HG03108 (cell line): Measurements from ENCODE around the gene ZMYND8.

Experiments
- ATAC-seq: cut with Tn5 transposase; IDR thresholded peaks from one replicate; pipeline ENCODE4 v1.9.1; 2021; ENCODE audit warnings: moderate library complexity; ENCODE audit not compliant: unreplicated experiment

ZMYND8 gene

DNA sequence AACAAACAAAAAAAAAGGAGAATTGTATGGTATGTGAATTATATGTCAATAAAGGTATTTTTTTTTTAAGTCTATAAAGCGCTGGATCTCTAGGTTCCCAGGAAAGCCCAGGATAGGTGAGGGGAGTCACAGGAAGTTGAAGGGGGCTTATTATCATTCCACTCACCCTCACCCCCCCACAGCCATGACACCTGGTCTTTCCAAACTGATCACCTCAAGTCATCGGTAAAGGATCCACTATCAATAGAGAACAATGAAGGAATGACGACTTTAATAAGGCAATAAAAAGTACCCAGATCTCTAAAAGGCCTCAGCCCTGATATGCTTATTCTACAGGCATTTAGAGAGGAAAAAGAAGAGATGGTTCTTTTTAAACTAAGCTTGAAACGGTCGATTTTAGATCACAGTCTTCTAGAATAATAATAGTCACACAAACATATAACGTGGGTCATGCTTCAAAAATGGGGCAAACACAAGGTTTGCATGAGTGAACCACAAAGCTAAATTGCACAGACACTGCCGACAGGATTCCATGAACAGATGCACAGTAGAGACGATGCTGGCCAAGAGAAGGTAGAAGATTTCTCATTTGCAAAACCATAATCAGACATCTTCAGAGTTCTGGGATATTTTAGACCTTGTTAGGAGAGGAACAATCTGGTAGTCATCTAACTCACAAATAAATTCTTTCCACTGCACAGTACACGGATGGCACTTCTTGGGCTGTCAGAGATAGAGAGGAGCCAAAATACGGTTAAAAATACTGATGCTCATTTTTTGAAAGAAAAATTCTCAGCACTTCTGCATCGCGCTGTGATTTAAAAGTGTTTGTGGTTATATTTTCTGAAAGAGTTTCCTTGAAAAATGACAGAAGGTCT lies 21.0 kb downstream of the ZMYND8 start:
- ATAC-seq, result no peak

DNA sequence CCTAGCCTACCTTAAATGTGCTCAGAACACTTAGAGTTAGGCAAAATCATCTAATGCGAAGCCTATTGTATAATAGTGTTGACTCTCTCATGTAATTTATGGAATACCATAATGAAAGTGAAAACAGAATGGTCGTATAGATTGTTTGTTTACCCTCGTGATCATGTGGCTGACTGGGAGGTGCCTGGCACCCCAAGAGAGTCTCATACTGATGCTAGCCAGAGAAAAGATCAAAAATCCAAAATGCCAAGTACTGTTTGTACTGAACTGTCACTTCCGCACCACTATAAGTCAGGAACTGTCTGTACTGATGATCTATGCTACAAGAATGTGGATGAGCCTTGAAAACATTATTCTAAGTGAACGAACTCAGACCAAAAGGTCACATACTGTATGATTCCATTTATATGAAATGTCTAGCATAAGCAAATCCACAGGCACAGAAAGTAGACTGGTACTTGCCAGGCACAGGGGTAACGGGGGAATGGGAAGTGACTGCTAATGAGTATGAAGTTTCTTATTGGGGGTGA lies 22.4 kb downstream of the ZMYND8 start:
- no peak for ATAC-seq

DNA sequence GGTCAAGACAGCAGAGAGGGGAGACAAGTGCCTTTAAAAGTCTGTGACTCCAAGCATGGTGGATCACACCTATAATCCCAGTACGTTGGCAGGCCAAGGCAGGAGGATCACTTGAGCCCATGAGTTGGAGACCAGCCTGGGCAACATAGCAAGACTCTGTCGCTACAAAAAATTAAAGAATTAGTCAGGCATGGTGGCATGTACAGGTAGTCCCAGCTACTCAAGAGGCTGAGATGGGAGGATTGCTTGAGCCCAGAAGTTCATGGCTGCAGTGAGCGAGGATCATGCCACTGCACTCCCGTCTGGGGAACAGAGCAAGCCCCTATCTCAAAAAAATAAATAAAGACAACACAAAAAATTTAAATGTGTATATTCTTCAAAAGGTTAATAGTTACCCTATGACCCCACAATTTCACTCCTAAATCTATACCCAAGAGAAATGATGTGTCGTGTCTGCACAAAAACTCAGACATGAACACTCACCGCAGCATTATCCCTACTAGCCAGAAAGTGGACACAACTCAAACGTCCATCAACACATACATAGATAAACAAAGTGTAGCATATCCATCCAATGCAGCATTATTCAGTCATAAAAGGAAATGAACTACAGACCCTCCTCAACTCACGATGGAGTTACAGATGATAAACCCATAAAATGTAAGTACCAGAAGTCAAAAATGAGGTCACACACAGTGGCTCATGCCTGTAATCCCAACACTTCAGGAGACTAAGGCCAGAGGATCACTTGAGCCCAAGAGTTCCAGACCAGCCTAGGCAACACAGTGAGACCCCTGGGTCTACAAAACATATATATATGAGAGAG lies 23.9 kb downstream of the ZMYND8 start:
- no peak for ATAC-seq

DNA sequence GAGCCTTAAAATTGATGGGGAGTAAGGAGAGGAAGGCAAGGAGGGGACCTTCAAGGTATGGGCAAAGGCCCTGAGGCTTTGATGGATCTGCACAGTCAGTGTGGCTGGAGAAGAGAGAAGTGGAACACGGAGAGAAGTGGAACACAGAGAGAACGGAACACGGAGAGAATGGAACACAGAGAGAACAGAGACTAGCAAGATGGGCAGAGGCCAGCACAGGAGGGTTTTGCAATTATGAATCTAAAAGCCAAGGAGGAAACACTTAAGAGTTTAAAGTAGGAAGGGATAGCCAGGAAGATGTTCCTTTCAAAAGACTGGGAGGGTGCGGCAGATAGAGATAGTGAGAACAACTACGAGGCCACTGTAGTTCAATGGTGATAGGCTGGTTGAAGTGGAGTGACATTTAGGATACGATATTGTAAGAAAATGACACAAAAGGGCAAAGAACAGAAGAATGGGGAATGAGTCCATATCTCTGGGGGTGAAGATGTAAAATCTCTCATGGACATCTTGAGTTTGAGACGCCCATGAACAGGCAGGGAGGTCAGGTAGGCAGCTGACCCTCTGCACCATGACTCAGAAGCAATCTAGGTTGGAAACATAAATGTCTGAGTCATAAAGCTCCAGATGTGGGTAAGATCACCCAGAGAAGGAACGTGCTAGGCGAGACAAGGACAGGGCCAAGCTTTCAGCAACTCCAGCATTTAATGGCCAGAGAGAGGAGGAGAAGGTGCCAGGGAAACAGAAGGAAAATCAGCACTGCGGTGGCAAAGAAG lies 25.4 kb downstream of the ZMYND8 start:
- ATAC-seq, result no peak

DNA sequence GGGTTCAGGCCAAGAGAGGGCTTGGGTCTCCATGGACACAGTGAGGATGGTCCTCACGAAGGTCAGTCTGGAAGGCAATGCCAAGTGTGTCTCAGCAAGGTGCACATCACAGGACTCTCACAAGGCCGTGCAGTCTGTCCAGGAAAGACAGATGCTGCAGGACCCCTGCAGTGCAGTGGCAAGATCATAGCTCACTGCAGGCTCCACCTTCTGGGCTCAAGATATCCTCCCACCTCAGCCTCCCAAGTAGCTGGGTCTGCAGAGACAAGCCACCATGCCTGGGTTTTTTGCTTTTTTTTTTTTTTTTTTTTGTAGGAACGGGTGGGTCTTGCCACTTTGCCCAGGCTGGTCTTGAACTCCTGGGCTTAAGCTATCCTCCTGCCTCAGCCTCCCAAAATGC lies 26.4 kb downstream of the ZMYND8 start:
- no peak for ATAC-seq

DNA sequence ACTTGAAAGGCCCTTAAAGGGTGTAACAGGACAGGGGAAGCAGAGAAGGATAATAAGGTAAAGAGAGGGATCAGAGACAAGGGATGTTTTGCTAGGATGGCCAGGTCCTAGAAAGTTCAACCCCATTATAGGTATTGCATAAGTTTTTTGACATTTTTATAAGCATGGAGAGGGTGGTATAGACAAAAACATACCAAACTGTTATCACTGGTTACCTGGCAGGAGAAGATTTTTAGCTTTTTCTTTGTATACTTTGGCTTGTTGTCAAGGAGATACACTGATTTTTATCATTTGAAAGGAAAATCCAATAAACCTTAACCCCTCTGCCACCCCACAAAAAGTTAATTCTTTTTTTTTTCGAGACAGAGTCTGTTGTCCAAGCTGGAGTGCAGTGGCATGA lies 28.4 kb downstream of the ZMYND8 start:
- ATAC-seq, result no peak

DNA sequence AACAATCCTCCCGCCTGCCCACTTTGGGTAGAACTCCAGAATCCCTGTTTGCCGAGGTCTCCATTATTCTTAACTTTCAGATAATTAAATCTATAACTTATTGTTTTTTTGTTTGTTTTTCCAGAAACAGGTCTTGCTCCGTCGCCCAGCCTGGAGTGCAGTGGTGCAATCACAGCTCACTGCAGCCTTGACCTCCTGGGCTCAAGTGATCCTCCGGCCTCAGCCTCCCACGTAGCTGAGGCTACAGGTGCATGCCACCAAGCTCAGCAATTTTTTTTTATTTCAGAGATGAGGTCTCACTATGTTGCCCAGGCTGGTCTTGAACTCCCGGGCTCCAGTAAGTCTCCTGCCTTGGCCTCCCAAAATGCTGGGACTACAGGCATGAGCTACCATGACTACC lies 28.8 kb downstream of the ZMYND8 start:
- ATAC-seq, result no peak

DNA sequence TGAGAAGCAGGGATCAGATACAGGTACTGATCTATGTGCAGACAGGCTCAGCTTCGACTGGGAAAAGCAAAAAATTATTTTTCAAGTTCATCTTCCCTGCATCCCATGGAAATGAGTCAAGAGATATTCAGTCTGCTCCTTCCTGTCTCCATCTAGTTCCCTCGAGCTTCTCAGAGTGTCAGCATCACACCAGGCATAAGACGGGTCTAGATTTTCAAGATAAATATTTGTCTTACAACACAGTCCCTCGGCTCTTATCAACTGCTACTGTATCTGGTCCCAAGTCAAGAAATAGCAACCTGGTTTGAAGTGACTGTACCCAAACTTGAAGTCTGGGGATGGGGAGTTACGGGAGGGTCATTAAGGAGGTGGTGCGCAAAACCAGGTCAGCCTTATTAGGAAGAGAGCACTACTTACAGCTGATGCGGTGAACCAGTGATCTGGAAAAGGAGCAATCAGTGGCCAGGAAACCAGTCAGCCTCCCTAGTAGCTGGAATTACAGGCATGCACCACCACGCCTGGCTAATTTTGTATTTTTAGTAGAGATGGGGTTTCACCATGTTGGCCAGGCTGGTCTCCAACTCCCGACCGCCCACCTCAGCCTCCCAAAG lies 29.7 kb downstream of the ZMYND8 start:
- ATAC-seq, result no peak

DNA sequence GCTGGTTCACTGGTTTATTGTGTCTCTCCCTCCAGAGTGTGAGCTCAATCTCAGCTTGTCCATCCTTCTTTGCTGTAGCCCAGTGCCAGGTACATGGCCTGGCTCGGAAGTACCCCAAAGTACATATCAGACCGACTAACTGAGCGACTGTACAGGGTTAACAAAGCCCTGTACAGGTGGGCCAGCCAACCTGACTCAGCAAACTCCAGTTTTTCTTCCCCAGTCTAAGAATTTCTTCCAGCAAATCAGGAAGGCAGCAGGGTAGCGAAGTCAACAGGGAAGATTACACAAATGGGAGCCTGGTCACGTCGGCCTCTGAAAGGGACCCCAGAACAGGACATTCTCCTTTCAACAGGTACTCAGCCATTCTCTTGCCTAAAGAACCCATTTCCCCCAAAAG lies 31.3 kb downstream of the ZMYND8 start:
- no peak for ATAC-seq

DNA sequence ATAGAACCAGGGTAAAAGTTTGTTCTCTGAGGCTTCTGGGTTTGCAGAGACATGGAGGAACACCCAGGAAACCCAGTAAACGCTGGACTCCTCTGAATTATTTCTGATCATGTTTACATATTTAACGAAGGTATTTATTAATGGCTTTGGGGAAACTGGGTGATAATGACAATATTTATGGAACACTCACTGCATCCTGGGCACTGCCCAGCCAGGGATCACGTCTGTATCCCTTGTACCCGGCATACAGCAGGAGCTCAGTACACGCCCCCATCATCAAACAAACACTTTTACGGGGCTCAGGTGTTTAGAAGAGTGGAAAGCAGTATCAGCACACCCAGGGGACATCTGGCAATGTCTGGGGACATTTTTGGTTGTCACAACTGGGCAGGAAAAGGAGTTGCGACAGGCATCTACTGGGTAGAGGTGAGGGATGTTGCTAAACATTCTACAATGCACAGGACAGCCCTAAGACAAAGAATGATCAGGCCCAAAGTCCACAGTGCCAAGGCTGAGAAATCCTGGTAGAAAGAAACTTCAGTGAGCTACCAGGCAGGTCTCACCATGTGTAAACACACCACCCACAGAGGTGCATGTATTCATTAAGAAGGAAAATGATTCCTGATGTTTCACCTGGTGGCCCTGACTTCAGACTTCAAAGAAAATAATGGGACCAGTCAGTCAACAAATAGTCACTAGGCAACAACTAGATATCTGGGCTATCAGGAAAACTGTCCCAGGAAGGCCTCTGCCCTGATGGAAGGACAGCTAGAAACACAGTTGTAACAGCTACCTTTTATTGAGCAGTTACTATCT lies 35.3 kb downstream of the ZMYND8 start:
- ATAC-seq, result no peak

DNA sequence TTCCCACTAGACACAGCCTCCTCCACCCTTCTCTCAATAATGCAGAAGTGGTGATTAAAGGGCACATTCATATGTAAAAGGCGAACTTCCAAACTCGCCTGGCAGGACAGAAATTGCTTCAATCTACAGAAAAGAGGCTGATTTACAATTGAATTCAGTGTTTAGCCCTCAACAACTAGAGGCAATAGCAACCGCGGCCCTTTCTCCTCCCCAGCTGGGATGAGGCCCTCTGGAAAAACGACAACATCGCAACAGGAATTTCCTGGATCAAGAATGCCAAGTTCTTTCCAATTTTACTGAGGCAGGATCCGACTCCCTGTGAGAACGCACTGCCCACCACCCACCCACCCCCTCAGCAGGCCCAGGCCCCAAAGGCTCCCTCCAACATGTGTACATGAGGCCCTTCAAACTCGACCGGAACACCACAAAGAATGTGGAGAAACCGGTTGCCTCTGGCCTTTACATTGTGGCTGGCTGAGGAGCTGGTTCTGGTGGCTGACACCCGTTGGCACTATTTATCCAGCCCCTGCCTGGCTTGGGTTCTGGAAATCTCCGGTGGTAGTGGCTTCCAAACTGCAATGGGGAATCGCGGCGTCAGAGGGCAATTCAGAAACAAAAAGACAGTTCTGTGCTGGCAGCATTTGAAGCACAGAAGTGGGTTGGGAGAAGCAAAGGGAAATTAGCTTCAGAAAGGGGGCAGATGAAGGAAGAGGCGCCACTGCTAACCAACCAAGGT lies 36.8 kb downstream of the ZMYND8 start:
- ATAC-seq, result no peak

DNA sequence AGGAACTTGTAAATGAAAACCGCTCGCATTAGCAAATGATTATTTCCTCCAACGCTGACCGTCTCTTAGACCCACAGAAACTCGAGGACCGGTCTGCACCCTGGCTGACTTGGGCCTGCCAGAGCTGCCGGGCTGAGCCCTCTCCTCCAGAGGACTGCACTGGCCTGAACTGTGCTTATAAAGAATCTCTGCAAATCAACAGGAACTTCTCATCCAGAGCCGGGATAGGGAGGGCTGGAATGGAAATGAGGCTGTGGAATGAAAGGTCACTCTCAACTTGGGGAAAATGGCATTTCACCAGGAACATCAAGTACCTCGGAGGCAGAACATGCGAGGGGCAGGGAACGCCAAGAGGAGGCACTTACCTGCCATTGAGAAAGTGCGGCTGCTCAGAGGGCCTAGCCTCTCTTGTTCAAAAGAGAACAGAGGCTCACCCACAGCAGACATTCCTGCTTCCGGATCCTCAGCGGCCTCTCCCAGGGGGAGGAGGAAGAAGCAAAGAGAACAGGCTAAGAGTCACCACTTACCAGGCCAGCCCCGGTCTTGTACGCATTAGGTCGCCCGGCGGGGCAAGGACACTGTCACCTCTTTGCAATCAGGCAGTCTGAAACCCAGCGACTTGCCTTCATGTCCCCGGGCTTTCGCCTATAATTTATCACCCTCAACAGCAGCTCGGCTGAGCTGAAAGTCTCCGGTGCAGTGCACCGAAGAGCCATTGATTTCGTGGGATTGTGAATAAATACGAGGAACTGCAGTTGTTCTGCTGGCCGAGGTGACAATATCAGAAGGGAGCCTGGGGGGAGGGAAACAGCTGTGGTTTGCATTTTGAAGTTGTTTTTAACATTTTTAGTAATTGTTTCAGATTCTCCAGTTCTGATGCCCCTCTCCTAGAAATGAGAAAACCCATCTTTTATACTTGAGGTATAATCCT lies 37.6 kb downstream of the ZMYND8 start:
- ATAC-seq, result no peak

DNA sequence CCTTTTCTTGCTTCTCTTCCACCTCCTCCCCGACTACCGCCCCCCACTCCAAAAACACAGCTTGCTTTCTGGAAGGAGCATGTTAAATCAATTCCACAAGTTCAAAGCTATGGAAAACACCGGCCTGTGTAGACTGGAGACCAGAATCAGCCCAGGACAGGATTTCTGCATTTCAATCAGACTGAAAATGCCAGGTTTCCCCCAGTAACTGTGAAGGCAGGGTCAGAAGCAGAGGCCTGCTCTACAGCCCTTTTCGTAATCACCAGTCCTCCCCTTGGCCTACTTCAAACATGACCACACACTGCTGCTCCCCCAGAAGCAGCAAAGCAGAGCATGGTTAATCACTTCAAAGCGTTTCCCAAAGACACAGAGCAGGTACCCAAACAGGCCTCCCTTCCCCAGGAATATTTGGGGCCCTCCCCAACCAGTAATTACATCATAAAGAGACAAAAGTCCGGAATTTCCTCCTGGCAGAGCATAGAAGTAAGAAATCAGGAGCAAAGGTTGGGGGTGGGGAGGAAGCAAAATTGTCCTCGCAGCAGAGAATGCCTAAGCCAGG lies 38.4 kb downstream of the ZMYND8 start:
- ATAC-seq, result no peak

DNA sequence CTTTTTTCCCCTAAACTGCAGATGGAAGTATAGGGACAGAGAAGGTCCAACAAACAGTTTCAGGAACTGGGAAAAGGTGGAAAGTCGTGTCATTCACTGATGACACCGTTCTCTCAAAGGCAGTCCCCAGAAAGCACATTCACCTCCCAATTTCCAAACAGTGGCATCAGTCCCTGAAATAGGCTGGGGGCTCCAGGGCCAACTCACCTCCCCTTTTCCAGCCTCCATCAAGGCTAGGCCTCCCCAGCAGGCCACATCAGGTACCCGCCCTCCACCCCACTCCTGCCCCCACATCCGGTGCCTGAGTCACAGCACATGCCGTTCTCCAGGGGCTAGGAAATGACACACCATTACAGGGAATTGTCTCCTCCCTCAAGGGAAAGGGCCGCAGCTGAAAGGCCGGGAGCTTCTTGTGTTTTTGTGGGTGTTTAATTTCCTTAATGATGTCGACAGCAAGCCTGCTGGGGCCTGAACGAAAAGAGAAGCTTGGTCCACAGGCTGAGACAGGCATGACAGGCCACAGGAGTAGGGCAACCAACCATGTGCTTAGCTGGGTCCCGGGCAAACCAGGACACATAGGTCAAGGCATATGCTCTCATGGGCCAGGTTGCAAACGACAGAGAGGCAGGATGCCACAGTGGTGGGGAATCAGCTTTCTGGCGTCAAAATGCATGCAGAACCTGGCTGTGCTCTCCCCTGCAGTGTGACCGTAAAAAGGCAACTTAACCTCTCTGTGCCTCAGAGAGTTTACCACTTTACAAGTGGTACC lies 39.2 kb downstream of the ZMYND8 start:
- ATAC-seq, result no peak

DNA sequence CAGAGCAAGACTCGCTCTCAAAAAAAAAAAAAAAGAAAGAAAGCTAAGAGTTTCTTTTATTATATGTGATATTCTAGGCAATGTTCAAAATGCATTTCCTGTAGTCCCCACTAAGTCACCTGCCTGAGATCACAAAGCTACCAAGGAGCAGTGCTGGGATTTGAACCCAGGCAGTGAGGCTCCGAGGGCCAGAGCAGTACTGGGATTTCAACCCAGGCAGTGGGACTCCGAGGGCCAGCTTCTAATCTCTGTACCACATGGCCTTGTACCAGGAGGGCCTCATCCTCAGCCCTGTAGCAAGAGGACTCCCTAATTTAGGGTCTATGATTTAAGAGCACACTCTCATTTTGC lies 39.7 kb downstream of the ZMYND8 start:
- no peak for ATAC-seq

DNA sequence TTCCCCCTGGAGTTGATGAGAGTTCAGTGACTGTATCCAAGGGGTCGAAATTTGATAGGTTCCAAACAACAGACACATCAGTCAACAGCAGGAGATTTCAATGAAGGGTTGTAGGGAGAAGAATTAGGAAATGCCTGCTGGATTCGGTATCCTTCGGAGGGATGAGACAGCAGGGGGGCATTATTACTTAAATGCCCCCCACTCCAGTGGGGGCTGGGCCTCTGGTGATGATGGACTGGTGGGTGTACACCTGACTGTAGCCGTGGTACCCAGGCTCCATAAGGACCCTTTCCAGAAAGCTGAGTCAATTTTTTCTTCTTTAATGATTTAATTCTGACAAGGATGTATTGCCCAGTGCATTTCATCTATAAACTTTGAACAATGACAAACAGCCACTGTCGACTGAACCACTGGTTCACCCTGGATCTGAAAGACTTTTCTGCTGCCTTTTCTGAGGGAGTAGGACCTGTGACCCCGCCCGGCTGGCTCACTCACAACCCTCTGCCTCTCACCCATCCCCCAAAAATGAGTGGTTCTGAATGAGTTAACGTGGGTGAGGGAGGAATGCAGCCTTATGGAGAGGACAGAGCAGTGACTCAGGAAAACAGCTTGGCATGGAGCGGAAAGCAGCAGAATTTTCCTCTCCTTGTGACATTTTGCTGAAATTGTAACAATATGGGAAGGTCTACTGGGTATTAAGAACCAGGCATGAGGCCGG lies 41.0 kb downstream of the ZMYND8 start:
- no peak for ATAC-seq
